IMR-90 (cell line): Measurements from ENCODE around the gene RIPOR3. TPM values are rescaled to one million over a fixed set of nuclear protein-coding genes. Genes with fewer than 3 reads are reported as not detected.

Experiments
- ATAC-seq: fragments of 200-7000 bp; cut with Tn5 transposase; 2 replicates; pipeline ENCODE4 v1.9.1; 2020; ENCODE audit warnings: low read depth, mild to moderate bottlenecking, moderate library complexity
- BruUV-seq: library from RNA; stranded (reverse); fragments of 400-500 nt; replicated peaks from 2 replicates; lab custom pipeline; 2021; lab: Mats Ljungman, UMichigan
- CTCF ChIA-PET: fragments of 300-600 bp; formaldehyde crosslinking; extraction: SDS; loops from one replicate; lab custom pipeline; 2021; ENCODE audit warnings: antibody characterized with exemption; lab: Yijun Ruan, JAX
- POLR2A ChIA-PET: fragments of 300-600 bp; sonication (Branson Sonifier 250); formaldehyde crosslinking; loops from one replicate; lab custom pipeline; 2022; ENCODE audit warnings: antibody characterized with exemption; ENCODE audit not compliant: unreplicated experiment; lab: Charles Lee
- DNase-seq: peaks from one replicate; pipeline ENCODE4 v3.0.0; 2013
- H2AFZ ChIP-seq: replicated peaks from 2 replicates; pipeline ENCODE3; 2013; ENCODE audit warnings: low read length, mild to moderate bottlenecking; ENCODE audit not compliant: poor library complexity
- H2AK5ac ChIP-seq: 2 replicates; pipeline ENCODE4 v1.6.1; 2013; ENCODE audit warnings: low read depth, low read length, inconsistent platforms
- H2AK9ac ChIP-seq: replicated peaks from 2 replicates; pipeline ENCODE3; 2013; ENCODE audit warnings: mild to moderate bottlenecking, low read depth, low read length, moderate library complexity; ENCODE audit not compliant: poor library complexity
- H2BK120ac ChIP-seq: 2 replicates; pipeline ENCODE4 v1.6.1; 2013; ENCODE audit warnings: low read depth, low read length, inconsistent platforms
- H2BK15ac ChIP-seq: 3 replicates; pipeline ENCODE4 v1.6.1; 2013; ENCODE audit warnings: low read depth, low read length, inconsistent platforms
- H2BK20ac ChIP-seq: 2 replicates; pipeline ENCODE4 v1.6.1; 2013; ENCODE audit warnings: low read depth, mild to moderate bottlenecking, inconsistent platforms, low read length, moderate library complexity
- H2BK5ac ChIP-seq: 2 replicates; pipeline ENCODE4 v1.6.1; 2013; ENCODE audit warnings: mild to moderate bottlenecking, low read depth, low read length, inconsistent platforms; ENCODE audit not compliant: poor library complexity, severe bottlenecking
- H3K14ac ChIP-seq: replicated peaks from 2 replicates; pipeline ENCODE4 v1.6.1; 2013; ENCODE audit warnings: low read depth, low read length, inconsistent platforms
- H3K18ac ChIP-seq: 2 replicates; pipeline ENCODE4 v1.6.1; 2013; ENCODE audit warnings: low read depth, low read length, control low read depth
- H3K23ac ChIP-seq: 2 replicates; pipeline ENCODE4 v1.6.1; 2013; ENCODE audit warnings: low read depth, low read length, inconsistent platforms
- H3K27ac ChIP-seq: 2 replicates; pipeline ENCODE4 v1.5.1; 2013; ENCODE audit warnings: mild to moderate bottlenecking, control low read depth, low read length; ENCODE audit not compliant: insufficient read depth
- H3K27me3 ChIP-seq: 2 replicates; pipeline ENCODE4 v1.6.1; 2013; ENCODE audit warnings: low read length; ENCODE audit not compliant: control insufficient read depth, insufficient read depth
- H3K36me3 ChIP-seq: 2 replicates; pipeline ENCODE4 v1.6.1; 2013; ENCODE audit warnings: low read length, mixed read lengths; ENCODE audit not compliant: control insufficient read depth, insufficient read depth
- H3K4ac ChIP-seq: 2 replicates; pipeline ENCODE4 v1.6.1; 2013; ENCODE audit warnings: low read depth, low read length, inconsistent platforms
- H3K4me1 ChIP-seq: 2 replicates; pipeline ENCODE4 v1.6.1; 2013; ENCODE audit warnings: low read length, mixed read lengths; ENCODE audit not compliant: control insufficient read depth, insufficient read depth
- H3K4me2 ChIP-seq: 2 replicates; pipeline ENCODE4 v1.6.1; 2013; ENCODE audit warnings: low read depth, mild to moderate bottlenecking, control low read depth, low read length, moderate library complexity
- H3K4me3 ChIP-seq: 2 replicates; pipeline ENCODE4 v1.5.1; 2013; ENCODE audit warnings: low read depth, mild to moderate bottlenecking, control low read depth, low read length, moderate library complexity; ENCODE audit not compliant: insufficient read depth
- H3K56ac ChIP-seq: 2 replicates; pipeline ENCODE4 v1.6.1; 2013; ENCODE audit warnings: low read length, inconsistent platforms; ENCODE audit not compliant: insufficient read depth; ENCODE audit errors: extremely low read depth
- H3K79me1 ChIP-seq, 2 experiments: 2 replicates each; pipeline ENCODE4 v1.6.1; 2013; ENCODE audit warnings: low read length in 2 of 2, inconsistent platforms in 1 of 2, low read depth in 1 of 2
- H3K9ac ChIP-seq: 2 replicates; pipeline ENCODE4 v1.6.1; 2013; ENCODE audit warnings: low read depth, low read length, control low read depth
- H3K9me1 ChIP-seq: 2 replicates; pipeline ENCODE4 v1.6.1; 2013; ENCODE audit warnings: low read length, inconsistent platforms; ENCODE audit not compliant: insufficient read depth
- H3K9me3 ChIP-seq: 2 replicates; pipeline ENCODE4 v1.6.1; 2013; ENCODE audit warnings: low read length; ENCODE audit not compliant: control insufficient read depth, insufficient read depth
- H4K20me1 ChIP-seq: 2 replicates; pipeline ENCODE4 v1.6.1; 2013; ENCODE audit warnings: low read length, inconsistent platforms; ENCODE audit not compliant: insufficient read depth
- H4K5ac ChIP-seq: 2 replicates; pipeline ENCODE4 v1.6.1; 2013; ENCODE audit warnings: mild to moderate bottlenecking, low read depth, low read length, control low read depth
- H4K8ac ChIP-seq, 2 experiments: 2 replicates each; pipeline ENCODE4 v1.6.1; 2013; ENCODE audit warnings: low read depth in 2 of 2, low read length in 2 of 2, control low read depth in 1 of 2, inconsistent platforms in 1 of 2
- H4K91ac ChIP-seq: 2 replicates; pipeline ENCODE4 v1.6.1; 2013; ENCODE audit warnings: low read depth, low read length, inconsistent platforms; ENCODE audit not compliant: insufficient read depth
- BHLHE40 ChIP-seq: fragments of 150-350 bp; IDR thresholded peaks from 2 replicates; pipeline ENCODE4 v1.6.1; 2016; ENCODE audit warnings: mild to moderate bottlenecking, low read depth, low read length
- ELK1 ChIP-seq: fragments of 150-350 bp; IDR thresholded peaks from 2 replicates; pipeline ENCODE4 v1.6.1; 2016; ENCODE audit warnings: low read depth, mild to moderate bottlenecking, low read length, moderate library complexity, borderline replicate concordance
- MXI1 ChIP-seq: IDR thresholded peaks from 2 replicates; pipeline ENCODE4 v1.6.1; 2012; ENCODE audit warnings: low read depth, mild to moderate bottlenecking, low read length, moderate library complexity, borderline replicate concordance
- NFE2L2 ChIP-seq: fragments of 150-350 bp; IDR thresholded peaks from 2 replicates; pipeline ENCODE4 v1.6.1; 2016; ENCODE audit warnings: low read depth, mild to moderate bottlenecking, low read length
- RCOR1 ChIP-seq: IDR thresholded peaks from 2 replicates; pipeline ENCODE4 v1.6.1; 2012; ENCODE audit warnings: mild to moderate bottlenecking, low read length, improper control_type of control experiment; ENCODE audit not compliant: insufficient replicate concordance
- RFX5 ChIP-seq: IDR thresholded peaks from 2 replicates; pipeline ENCODE4 v1.8.0; 2012; ENCODE audit warnings: low read depth, mild to moderate bottlenecking, low read length, moderate library complexity
- USF2 ChIP-seq: fragments of 150-350 bp; IDR thresholded peaks from 2 replicates; pipeline ENCODE4 v1.6.1; 2017; ENCODE audit warnings: mild to moderate bottlenecking, antibody characterized with exemption, low read length, low read depth
- WGBS, 2 experiments: methylation state at CpG; one replicate each; pipeline versions ENCODE4 v1.1.5 to v1.1.7; 2013; ENCODE audit warnings: missing lambda C conversion rate in 2 of 2; ENCODE audit not compliant: insufficient read length in 1 of 2; ENCODE audit errors: extremely low coverage in 2 of 2; 5-methylcytosine and 5-hydroxymethylcytosine counted together
- dilution Hi-C: fragments of 300-500 bp; cut with HindIII; formaldehyde crosslinking; loops from one replicate; pipeline ENCODE4 v1.14.3; 2018; ENCODE audit warnings: low sequenced_read_pairs; ENCODE audit not compliant: unreplicated experiment
- in situ Hi-C: fragments of 300-500 bp; cut with MboI; formaldehyde crosslinking; loops from 3 replicates; pipeline ENCODE4 v1.14.3; 2019; ENCODE audit warnings: low sequenced_read_pairs, inconsistent platforms, mixed read lengths
- intact Hi-C: fragments of 100-400 bp; cut with micrococcal nuclease; formaldehyde crosslinking; loops from 2 replicates; pipeline ENCODE4 v1.10.0; 2022
- polyA plus RNA-seq, 3 experiments: library from polyadenylated mRNA; depleted of rRNA; stranded (reverse); fragments of >200 nt; gene quantifications; 2 replicates each; pipeline ENCODE4 v1.2.3, GENCODE V29; 2012; ENCODE audit warnings: low replicate concordance in 1 of 3
- total RNA-seq: library from RNA; depleted of rRNA; stranded (reverse); fragments of >200 nt; gene quantifications from 2 replicates; pipeline ENCODE4 v1.2.3, GENCODE V29; 2012

Gene RIPOR3
- total and polyA plus RNA-seq, 2 of the 4 experiments (the other 2 are of a cell fraction) = 0.54 to 1.7 TPM

- POLR2A ChIA-PET = no interaction called here
- Histone ChIP-seq H3K4me2 (no peak overlapping the region), H2BK15ac (no peak overlapping the region), H3K9me1 (no peaks in the 10 kb centered on the region), H2AFZ (no peak overlapping the region), H3K79me1 (no peaks in the 10 kb centered on the region), H2AK5ac (no peak overlapping the region), H4K8ac (no peak overlapping the region), H2BK20ac (no peak overlapping the region), H3K36me3 (peaks cover 13% of the 10 kb centered on the region), H3K4me1 (no peaks in the 10 kb centered on the region), H3K27ac (no peak overlapping the region), H4K5ac (no peak overlapping the region), H3K23ac (no peak overlapping the region), H3K56ac (no peak overlapping the region), H3K4me3 (no peak overlapping the region), H3K14ac (no peak overlapping the region), H3K18ac (no peak overlapping the region), H4K91ac (no peak overlapping the region), H3K9me3 (no peaks in the 10 kb centered on the region), H3K27me3 (no peaks in the 10 kb centered on the region), H2AK9ac (no peak overlapping the region), H4K20me1 (no peaks in the 10 kb centered on the region), H2BK120ac (no peak overlapping the region), H3K4ac (no peak overlapping the region), H3K9ac (no peak overlapping the region), H2BK5ac (no peak overlapping the region)
- no TSS peak for BruUV-seq
- in situ Hi-C loops (no loop called here), intact Hi-C loops (no loop called here), dilution Hi-C loops (no loop called here)
- no peak for DNase-seq
- CTCF ChIA-PET = no interaction called here
- ATAC-seq = no peak
- WGBS, 2 experiments = no CpG with 5 or more reads among the region's 5 CpGs
- TF ChIP-seq BHLHE40 = no peak
- no peak for TF ChIP-seq MXI1
- TF ChIP-seq ELK1 = no peak
- no peak for TF ChIP-seq RFX5
- TF ChIP-seq RCOR1 = no peak
- TF ChIP-seq USF2 = no peak
- TF ChIP-seq NFE2L2 = no peak
Measured at GRCh38 chr20:50605136-50605535, 86.2 kb downstream of the RIPOR3 start.
